ENCODE results near the gene ZNF439. TPM values are rescaled to one million over a fixed set of nuclear protein-coding genes. Genes with fewer than 3 reads are reported as not detected.
"Not testable (repeated sequence)": the region's sequence is repeated elsewhere in the genome, so short reads cannot be mapped to it uniquely, and the experiment has no call there.

Gene ZNF439
- total and polyA plus RNA-seq, 2 donors (not counting 1 experiment from before 2014, with no cell fraction given), result 19.7 to 48.6 TPM

DNA sequence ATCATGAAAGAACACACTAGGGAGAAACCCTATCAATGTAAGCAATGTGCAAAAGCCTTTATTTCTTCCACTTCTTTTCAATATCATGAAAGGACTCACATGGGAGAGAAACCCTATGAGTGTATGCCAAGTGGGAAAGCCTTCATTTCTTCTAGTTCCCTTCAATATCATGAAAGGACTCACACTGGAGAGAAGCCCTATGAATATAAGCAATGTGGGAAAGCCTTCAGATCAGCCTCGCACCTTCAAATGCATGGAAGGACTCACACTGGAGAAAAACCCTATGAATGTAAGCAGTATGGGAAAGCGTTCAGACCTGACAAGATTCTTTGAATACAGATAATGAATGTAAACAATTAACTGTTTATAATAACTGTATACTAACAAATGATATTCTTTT is 15.0 kb upstream of the ZNF439 start:
- Histone ChIP-seq H3K4me3 (ENCODE audit: control extremely low read depth in 1 of 5, extremely low read depth in 1 of 5, insufficient read depth in 1 of 5, low read depth in 2 of 5, low read length in 4 of 5) (no peak overlapping the region), H3K4me2 (replicated peaks; ENCODE audit: low read depth, low read length, poor library complexity, severe bottlenecking) (no peak overlapping the region), H3K4me1 (ENCODE audit: control insufficient read depth in 2 of 2, insufficient read depth in 2 of 2, low read length in 2 of 2) (no peaks in the 10 kb centered on the region), H3K36me3 (replicated peaks in 1 of 2; ENCODE audit: control extremely low read depth in 1 of 2, control insufficient read depth in 1 of 2, extremely low read depth in 1 of 2, insufficient read depth in 2 of 2, low read length in 1 of 2) (peaks cover 4 to 29% of the 10 kb centered on the region in 2 experiments), H3K79me2 (ENCODE audit: control insufficient read depth, insufficient read depth, low read length) (peaks cover 5% of the 10 kb centered on the region), H2AFZ (ENCODE audit: insufficient read depth, low read depth, low read length, poor library complexity, severe bottlenecking) (no peak overlapping the region), H4K20me1 (ENCODE audit: control insufficient read depth, insufficient read depth, low read length, poor library complexity, severe bottlenecking) (no peaks in the 10 kb centered on the region), H3K9ac (ENCODE audit: low read length) (no peak overlapping the region), H3K27ac (ENCODE audit: low read length in 2 of 2) (no peak overlapping the region), H3K27me3 (replicated peaks in 1 of 4; ENCODE audit: control extremely low read depth in 1 of 4, control insufficient read depth in 3 of 4, insufficient read depth in 4 of 4, low read length in 3 of 4) (no peaks in the 10 kb centered on the region), H3K9me3 (ENCODE audit: control extremely low read depth in 1 of 3, control insufficient read depth in 2 of 3, insufficient read depth in 1 of 3, low read length in 2 of 3) (peaks cover 5 to 35% (median 20%) of the 10 kb centered on the region in 3 donors)
- CTCF ChIA-PET, result interaction anchor here (0.7 kb wide), 1 partner anchor 14 kb away, joined by 3 read pairs; the partner anchor contains the start of gene ZNF439
- intact Hi-C loops (cut with micrococcal nuclease), result no loop called here
- H3K4me3 Mint-ChIP-seq, result no peak overlapping the region
- no peak overlapping the region for H3K27ac Mint-ChIP-seq
- peaks cover 13% of the 10 kb centered on the region for H3K9me3 Mint-ChIP-seq (ENCODE audit: insufficient read depth)
- no peaks in the 10 kb centered on the region for H3K27me3 Mint-ChIP-seq
- peaks cover 5% of the 10 kb centered on the region for H3K4me1 Mint-ChIP-seq
- POLR2A ChIA-PET, result no interaction called here
- TF ChIP-seq EZH2 (IDR thresholded peaks at IDR 0.05; ENCODE audit: borderline replicate concordance, insufficient read depth, low read depth, low read length, poor library complexity, severe bottlenecking), result no peak
- TF ChIP-seq, protein P1, sequence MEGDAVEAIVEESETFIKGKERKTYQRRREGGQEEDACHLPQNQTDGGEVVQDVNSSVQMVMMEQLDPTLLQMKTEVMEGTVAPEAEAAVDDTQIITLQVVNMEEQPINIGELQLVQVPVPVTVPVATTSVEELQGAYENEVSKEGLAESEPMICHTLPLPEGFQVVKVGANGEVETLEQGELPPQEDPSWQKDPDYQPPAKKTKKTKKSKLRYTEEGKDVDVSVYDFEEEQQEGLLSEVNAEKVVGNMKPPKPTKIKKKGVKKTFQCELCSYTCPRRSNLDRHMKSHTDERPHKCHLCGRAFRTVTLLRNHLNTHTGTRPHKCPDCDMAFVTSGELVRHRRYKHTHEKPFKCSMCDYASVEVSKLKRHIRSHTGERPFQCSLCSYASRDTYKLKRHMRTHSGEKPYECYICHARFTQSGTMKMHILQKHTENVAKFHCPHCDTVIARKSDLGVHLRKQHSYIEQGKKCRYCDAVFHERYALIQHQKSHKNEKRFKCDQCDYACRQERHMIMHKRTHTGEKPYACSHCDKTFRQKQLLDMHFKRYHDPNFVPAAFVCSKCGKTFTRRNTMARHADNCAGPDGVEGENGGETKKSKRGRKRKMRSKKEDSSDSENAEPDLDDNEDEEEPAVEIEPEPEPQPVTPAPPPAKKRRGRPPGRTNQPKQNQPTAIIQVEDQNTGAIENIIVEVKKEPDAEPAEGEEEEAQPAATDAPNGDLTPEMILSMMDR (IDR thresholded peaks at IDR 0.05), result no peak
- ATAC-seq (ENCODE audit: low read depth) (no peak), DNase-seq (no peak)
- WGBS (ENCODE audit: insufficient coverage), result no CpG with 5 or more reads among the region's 2 CpGs

- POLR2A ChIA-PET; H3K27ac ChIP-seq (ENCODE audit: low read length in 2 of 2); H3K27me3 Mint-ChIP-seq; CTCF ChIA-PET; H3K4me3 ChIP-seq (ENCODE audit: control extremely low read depth in 1 of 5, extremely low read depth in 1 of 5, insufficient read depth in 1 of 5, low read depth in 2 of 5, low read length in 4 of 5); H3K79me2 ChIP-seq (ENCODE audit: control insufficient read depth, insufficient read depth, low read length); H3K9ac ChIP-seq (ENCODE audit: low read length); H3K4me3 Mint-ChIP-seq; H4K20me1 ChIP-seq (ENCODE audit: control insufficient read depth, insufficient read depth, low read length, poor library complexity, severe bottlenecking); H3K27ac Mint-ChIP-seq; H2AFZ ChIP-seq (ENCODE audit: insufficient read depth, low read depth, low read length, poor library complexity, severe bottlenecking); H3K27me3 ChIP-seq (replicated peaks in 1 of 4; ENCODE audit: control extremely low read depth in 1 of 4, control insufficient read depth in 3 of 4, insufficient read depth in 4 of 4, low read length in 3 of 4); H3K4me1 Mint-ChIP-seq; intact Hi-C loops (cut with micrococcal nuclease); H3K4me2 ChIP-seq (replicated peaks; ENCODE audit: low read depth, low read length, poor library complexity, severe bottlenecking); ATAC-seq (ENCODE audit: low read depth); H3K4me1 ChIP-seq (ENCODE audit: control insufficient read depth in 2 of 2, insufficient read depth in 2 of 2, low read length in 2 of 2); DNase-seq; H3K9me3 Mint-ChIP-seq (ENCODE audit: insufficient read depth): not testable (repeated sequence)
- 100% methylated on average over 1 of the region's 2 CpGs for WGBS (ENCODE audit: insufficient coverage)
- H3K9me3 ChIP-seq (ENCODE audit: control extremely low read depth in 1 of 3, control insufficient read depth in 2 of 3, insufficient read depth in 1 of 3, low read length in 2 of 3), result peaks cover 5 to 35% (median 10%) of the 10 kb centered on the region in 3 donors
- peaks cover 4 to 26% of the 10 kb centered on the region in 2 experiments for H3K36me3 ChIP-seq (replicated peaks in 1 of 2; ENCODE audit: control extremely low read depth in 1 of 2, control insufficient read depth in 1 of 2, extremely low read depth in 1 of 2, insufficient read depth in 2 of 2, low read length in 1 of 2)
Measured at GRCh38 chr19:11835626-11836066, 12.9 kb upstream of the ZNF439 start.
